ENCODE data around the gene ERCC1.
A peak's percentile ranks its signal among the peaks of the same experiment; 100 is the strongest.

DNA sequence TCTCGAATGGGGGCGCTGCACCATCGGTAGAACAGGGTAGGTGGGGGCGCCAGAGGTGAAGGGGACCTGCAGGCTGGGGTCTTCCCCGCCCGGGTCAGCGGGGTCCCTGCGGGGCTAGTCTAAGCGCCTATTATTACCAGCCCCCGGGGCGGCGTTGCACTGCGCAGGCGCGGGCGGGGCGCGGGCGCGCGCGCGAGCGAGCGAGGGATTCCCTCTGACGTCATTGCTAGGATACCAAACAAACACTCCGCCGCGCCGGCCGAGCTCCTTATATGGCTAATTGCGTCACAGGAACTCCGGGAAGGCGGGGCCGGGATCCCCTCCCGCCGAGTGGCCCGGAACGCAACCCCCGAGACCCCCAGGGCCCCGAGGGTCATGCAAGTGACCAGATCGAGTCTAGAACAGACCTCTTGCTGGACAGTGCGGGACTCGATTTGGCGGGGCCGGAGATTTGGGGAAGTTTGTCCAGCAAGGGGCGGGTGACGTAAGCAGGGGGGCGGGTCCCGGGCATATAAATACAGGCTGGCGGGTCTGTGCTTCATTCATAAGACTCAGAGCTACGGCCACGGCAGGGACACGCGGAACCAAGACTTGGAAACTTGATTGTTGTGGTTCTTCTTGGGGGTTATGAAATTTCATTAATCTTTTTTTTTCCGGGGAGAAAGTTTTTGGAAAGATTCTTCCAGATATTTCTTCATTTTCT, 43.9 kb upstream of the ERCC1 start, which contains the start of gene FOSB:
- TF ChIP-seq, protein P1, sequence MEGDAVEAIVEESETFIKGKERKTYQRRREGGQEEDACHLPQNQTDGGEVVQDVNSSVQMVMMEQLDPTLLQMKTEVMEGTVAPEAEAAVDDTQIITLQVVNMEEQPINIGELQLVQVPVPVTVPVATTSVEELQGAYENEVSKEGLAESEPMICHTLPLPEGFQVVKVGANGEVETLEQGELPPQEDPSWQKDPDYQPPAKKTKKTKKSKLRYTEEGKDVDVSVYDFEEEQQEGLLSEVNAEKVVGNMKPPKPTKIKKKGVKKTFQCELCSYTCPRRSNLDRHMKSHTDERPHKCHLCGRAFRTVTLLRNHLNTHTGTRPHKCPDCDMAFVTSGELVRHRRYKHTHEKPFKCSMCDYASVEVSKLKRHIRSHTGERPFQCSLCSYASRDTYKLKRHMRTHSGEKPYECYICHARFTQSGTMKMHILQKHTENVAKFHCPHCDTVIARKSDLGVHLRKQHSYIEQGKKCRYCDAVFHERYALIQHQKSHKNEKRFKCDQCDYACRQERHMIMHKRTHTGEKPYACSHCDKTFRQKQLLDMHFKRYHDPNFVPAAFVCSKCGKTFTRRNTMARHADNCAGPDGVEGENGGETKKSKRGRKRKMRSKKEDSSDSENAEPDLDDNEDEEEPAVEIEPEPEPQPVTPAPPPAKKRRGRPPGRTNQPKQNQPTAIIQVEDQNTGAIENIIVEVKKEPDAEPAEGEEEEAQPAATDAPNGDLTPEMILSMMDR (conservative IDR thresholded peaks at IDR 0.05; ENCODE audit: low read depth, low read length) = peak; percentile 35; the same call in 1 of the 2 replicates
- no peak for TF ChIP-seq EZH2 (IDR thresholded peaks at IDR 0.05; ENCODE audit: borderline replicate concordance, low read depth, low read length, poor library complexity, severe bottlenecking)
